HT-29 (cell line): Measurements from ENCODE around the gene CACNA1C. TPM values are rescaled to one million over a fixed set of nuclear protein-coding genes. Genes with fewer than 3 reads are reported as not detected.

Experiments used
- DNase-seq: peaks from one replicate; pipeline ENCODE4 v3.0.0-alpha.2; 2015; ENCODE audit warnings: low spot score
- total RNA-seq: library from RNA; depleted of rRNA; stranded (reverse); fragments of >200 nt; shearing (Covaris generic); gene quantifications from 2 replicates; pipeline ENCODE4 v1.2.3, GENCODE V29; 2014

The CACNA1C gene
- total RNA-seq, 1 experiment from 2014 or later, result under 0.01 TPM

DNA sequence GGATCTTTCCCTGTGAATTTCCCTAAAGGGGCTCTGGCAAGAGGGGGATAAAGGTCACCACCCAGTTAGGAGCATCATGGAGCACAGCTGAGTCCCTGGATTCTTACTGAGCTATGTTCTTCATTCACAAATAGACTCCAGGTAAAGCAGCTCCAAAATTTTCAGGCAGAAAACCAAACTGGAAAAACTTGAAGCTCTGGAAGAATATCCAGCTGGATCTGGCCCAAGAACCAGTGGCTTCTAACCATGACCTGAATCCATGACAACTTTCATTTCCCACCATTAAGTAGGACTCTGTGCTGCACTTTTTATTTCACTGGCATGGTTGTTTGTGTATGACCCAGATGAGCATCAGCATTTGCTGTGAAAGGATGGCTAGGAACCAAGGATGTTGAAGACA is 561.6 kb downstream of the CACNA1C start:
- no peak for DNase-seq

- no peak for DNase-seq
Measured at GRCh38 chr12:2615665-2616402, 563.0 kb downstream of the CACNA1C start.

- no peak for DNase-seq
Measured at GRCh38 chr12:2616763-2617162, 564.0 kb downstream of the CACNA1C start.

- no peak for DNase-seq
Measured at GRCh38 chr12:2617365-2617764, 564.6 kb downstream of the CACNA1C start.

GRCh38 chr12:2618291-2618995 is 565.7 kb downstream of the CACNA1C start:
- no peak for DNase-seq

DNA sequence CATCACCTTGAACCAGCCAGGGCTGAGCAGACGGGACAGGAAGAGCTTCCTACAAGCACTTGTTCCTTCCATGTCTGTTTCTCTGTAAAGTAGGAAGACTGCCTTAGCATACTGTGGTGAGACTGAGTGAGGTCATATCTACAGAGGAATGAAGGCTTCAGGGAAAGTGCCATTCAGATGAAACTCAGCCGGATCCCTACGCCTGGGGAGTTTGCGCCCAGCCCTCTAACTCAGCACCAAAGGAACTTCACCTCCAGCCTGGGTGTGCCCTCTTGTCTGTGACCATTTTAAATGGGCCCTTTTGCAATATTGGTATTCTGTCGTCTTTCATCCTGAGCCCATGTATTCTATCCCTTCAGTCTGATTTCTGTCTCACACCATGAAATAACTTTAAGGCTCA is 566.3 kb downstream of the CACNA1C start:
- DNase-seq, result no peak

GRCh38 chr12:2622460-2622859 is 569.7 kb downstream of the CACNA1C start:
- no peak for DNase-seq

DNA sequence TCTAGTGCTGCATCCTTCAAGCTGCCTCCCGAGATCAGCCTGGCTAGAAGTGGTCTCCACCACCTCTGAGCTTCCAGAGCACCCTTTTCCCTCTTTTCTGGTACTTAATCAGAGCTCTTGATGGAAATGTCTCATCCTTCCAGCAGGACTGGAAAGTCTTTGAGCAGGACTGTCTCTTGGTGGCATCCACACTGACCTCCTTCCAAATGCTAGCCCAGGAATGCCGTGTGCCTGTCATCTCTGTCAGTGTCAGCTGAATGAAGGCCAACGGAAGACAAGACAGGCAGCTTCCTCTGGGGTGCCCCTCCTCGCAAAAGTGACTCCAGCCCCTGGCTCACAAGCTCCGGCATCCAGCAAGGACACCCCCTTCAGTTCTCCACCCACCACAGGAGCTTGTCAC is 570.7 kb downstream of the CACNA1C start:
- DNase-seq, result no peak

GRCh38 chr12:2624543-2625288 is 571.9 kb downstream of the CACNA1C start:
- DNase-seq, result peak; percentile 18

GRCh38 chr12:2625289-2625612 is 572.5 kb downstream of the CACNA1C start:
- no peak for DNase-seq

DNA sequence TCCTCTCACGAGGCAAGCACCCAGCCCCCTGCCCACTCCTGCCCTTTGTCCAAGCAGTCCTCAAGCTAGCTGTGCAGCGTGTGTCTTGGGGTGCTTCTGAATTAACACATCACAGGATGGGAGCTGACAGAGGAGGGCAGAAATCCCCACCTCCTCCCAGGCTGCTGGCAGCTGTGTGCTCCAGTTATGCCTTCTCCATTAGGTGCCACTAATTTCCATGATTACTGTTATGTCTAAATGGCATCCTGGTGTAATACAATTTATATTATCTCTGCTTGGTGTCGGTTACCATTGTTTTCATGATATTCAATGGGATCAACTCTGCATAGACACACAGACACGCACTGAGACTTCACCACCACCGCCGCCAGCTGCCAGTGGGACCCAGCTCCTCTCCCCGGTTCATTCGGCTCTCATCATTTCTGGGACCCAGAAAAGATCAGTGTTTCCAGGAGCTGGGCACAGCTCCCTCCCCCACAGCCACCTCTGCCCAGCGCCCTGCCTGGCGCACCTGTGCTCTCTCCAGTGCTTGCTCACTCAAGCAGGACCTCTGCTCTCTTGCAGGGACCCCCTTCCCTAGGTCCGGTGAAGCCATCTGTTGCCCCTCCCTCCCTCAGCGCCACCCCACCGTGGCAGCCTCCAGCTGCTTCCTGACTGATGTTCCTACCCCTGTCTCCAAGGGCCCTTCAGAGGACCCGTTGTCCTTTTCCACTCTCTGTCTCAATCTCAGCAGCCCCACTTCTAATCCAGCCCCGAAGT is 574.5 kb downstream of the CACNA1C start:
- no peak for DNase-seq

GRCh38 chr12:2627835-2628191 is 575.0 kb downstream of the CACNA1C start:
- DNase-seq, result peak; percentile 36

DNA sequence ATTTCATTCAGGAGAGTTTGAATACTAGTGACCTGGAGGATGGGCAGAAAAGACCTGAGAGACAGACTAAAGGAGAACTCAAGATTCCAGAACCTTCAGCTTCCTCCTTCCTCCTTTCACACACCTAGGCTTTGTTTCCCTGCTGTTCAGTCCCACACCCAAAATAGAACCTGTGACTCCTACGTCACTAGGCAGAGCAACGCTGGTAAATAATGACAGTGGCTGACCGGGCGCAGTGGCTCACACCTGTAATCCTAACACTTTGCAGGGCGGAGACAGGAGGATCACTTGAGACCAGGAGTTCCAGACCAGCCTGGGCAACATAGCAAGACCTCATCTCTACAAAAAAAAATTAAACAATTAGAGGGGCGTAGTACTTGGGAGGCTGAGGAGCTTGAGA is 575.6 kb downstream of the CACNA1C start:
- DNase-seq, result peak; percentile 28

DNA sequence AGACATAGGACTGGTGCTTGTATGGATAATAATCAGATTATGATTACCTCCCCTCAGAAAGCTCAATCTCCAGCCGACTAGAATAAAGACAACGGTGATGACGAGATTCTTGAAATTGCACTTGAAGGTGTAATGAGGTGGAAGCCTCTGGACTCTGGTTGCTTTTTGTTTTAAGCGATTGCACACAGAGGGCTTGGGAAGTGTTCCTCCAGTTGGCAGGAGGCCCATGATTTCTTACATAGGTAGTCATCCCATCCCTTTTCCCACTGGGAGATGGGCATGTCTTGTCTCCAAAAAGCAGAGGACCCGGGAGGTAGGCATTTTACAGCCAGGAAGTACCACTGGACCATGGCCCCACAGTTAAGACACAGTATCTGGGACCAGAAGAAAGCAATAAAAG is 576.3 kb downstream of the CACNA1C start:
- no peak for DNase-seq

- DNase-seq, result no peak
Measured at GRCh38 chr12:2631653-2632350, 579.0 kb downstream of the CACNA1C start.

DNA sequence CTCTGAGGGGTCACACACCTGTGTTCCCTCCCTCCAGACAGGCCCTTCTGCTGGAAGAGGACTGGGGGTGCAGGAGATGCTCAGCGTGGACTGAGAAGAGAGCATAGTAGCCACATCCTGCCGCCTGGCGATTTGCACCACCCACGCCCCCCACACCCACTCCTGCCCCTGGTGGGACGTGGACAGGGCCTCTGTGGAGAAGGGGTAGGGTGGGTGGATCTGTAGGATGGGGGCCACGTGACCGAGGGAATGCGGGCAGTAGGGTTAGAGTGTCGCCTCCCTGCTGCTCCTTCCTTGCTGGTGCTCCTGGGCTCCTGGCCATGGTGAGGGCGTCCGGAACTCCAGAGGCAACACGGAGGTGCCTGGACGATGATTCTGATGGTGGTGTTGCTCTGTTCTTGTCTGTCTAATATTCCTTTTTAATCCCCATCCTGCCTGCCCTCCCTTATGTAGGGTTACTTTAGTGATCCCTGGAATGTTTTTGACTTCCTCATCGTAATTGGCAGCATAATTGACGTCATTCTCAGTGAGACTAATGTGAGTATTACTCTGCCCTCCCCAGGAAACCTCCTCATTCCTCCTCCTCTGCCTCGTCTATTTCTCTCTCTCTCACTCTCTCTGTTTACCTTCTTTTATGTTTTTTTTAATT is 580.5 kb downstream of the CACNA1C start:
- no peak for DNase-seq

DNA sequence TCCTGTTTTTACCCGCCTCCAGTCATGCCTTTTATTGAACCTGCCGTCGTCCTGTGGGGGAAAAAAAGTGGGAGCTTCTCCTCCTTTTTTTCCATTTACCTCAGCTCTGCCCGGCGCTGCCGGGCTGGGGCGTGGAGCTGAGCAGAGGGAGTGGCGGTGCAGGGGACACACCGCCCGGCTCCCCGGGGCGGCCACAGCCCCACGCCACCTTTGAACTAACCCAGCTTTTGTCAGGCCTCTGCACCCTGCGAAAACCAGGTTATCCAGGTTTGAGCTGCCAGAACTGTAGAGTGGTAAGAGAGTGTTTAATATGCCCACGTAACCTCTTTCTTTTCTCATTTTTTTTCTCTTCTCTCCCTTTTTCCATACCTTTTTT is 581.0 kb downstream of the CACNA1C start:
- no peak for DNase-seq

DNA sequence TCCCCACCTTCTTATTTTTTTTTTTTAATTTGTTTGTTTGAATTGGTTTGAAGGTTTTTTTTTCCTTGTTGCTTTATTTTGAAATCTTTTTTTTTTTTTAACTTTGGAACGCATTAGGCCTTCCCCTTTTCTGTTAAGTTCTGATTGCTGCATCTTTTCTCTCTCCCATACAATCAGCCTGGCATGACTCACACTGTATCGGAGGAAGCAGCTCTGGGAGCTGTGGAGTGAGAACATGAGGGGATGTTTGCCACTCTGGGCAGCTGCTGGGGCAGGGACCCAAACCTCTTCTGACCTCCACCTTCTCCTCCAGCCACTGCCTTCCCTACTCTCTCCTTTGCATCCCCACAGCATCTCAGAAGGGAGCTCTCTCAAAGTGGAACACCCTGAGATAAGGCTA is 581.7 kb downstream of the CACNA1C start:
- DNase-seq, result no peak

DNA sequence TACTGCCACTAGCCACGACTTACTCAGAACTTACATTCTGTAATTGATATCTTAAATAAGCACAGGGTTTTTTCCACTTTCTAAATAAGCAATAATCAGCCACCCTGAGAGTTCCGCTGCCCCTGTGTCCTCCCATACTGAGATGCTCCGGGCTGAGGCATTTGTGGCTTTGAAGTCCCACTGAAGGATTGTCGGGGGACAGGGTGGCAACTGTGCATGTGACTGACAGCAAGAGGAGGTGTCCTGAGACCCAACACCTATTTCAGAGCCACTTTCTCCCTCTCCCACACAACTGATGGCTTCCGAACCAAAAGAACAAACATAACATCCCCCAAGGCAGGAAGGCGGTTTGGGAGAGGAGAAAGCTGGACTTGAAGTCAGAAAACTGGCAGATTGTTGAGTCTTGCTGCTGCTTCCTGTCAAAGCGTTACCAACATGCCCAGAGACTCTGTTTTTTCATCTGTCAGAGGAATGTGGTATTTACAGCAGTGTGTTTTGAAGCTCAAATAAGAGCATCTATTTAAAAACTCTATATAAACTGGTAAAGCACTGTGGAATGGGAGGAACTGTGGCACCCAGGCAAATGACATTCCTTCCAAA is 584.1 kb downstream of the CACNA1C start:
- DNase-seq, result no peak

GRCh38 chr12:2637371-2637770 is 584.6 kb downstream of the CACNA1C start:
- no peak for DNase-seq
